Gastrocnemius medialis (tissue), 4 donors: ENCODE data around the gene SMIM38. TPM values are rescaled to one million over a fixed set of nuclear protein-coding genes. Genes with fewer than 3 reads are reported as not detected.
"Not testable (repeated sequence)": the region's sequence is repeated elsewhere in the genome, so short reads cannot be mapped to it uniquely, and the experiment has no call there.

Source experiments
- ATAC-seq, 2 donors: fragments of 150-250 bp; one replicate each; pipeline ENCODE4 v1.9.1; 2016
- DNase-seq, 2 donors: peaks; one replicate each; pipeline ENCODE4 v3.0.0-alpha.2; 2019
- H3K27ac ChIP-seq, 4 donors: fragments of 200-600 bp; sonication (generic); 1 replicate in 1 of 4; 2 replicates in 3 of 4; pipeline ENCODE4 v1.5.1; 2016 to 2018; ENCODE audit warnings: mild to moderate bottlenecking in 2 of 4, moderate library complexity in 1 of 4
- H3K27me3 ChIP-seq, 3 donors: fragments of 200-600 bp; sonication (generic) in 2 of 3; 1 replicate in 1 of 3; 2 replicates in 2 of 3; pipeline versions ENCODE4 v1.5.1 to v1.6.0; 2016 to 2019; ENCODE audit warnings: mild to moderate bottlenecking in 1 of 3, moderate library complexity in 1 of 3
- H3K36me3 ChIP-seq, 2 donors: fragments of 200-600 bp; sonication (generic) in 1 of 2; one replicate each; pipeline ENCODE4 v1.5.1; 2017 to 2018
- H3K4me1 ChIP-seq, 2 donors: fragments of 200-600 bp; sonication (generic) in 1 of 2; one replicate each; pipeline ENCODE4 v1.5.1; 2016 to 2017; ENCODE audit warnings: mild to moderate bottlenecking in 2 of 2
- H3K4me3 ChIP-seq, 4 donors: fragments of 200-600 bp; sonication (generic) in 3 of 4; 1 replicate in 1 of 4; 2 replicates in 3 of 4; pipeline ENCODE4 v1.5.1; 2016 to 2019; ENCODE audit warnings: mild to moderate bottlenecking in 2 of 4
- H3K9me3 ChIP-seq, 3 donors: fragments of 200-600 bp; sonication (generic) in 2 of 3; 1 replicate in 1 of 3; 2 replicates in 2 of 3; pipeline ENCODE4 v1.5.1; 2016 to 2019
- POLR2A ChIP-seq, 2 donors: fragments of 450-650 bp; IDR thresholded peaks; one replicate each; pipeline ENCODE4 v1.6.1; 2017; ENCODE audit warnings: antibody characterized with exemption in 2 of 2, mild to moderate bottlenecking in 2 of 2, moderate library complexity in 2 of 2
- in situ Hi-C, 4 donors: fragments of 200-750 bp; cut with MboI; loops; one replicate each; pipeline versions ENCODE4 v1.15.0 to v1.8.0; 2017; ENCODE audit warnings: low sequenced_read_pairs in 4 of 4
- intact Hi-C: fragments of 100-400 bp; cut with DNase I; formaldehyde crosslinking; loops from one replicate; pipeline ENCODE4 v1.15.1; 2023; ENCODE audit warnings: low total_unique reads
- total RNA-seq, 4 donors: library from RNA; depleted of rRNA; stranded (reverse); fragments of >200 nt; gene quantifications; one replicate each; pipeline versions ENCODE4 v1.1.0 to v1.2.3, GENCODE V29; 2016
- TF ChIP-seq, protein P1 (sequence below), 5 experiments: fragments of 450-650 bp in 3 of 5; fragments of 200-600 bp in 2 of 5; sonication (generic) in 2 of 5; IDR thresholded peaks in 4 of 5; conservative IDR thresholded peaks in 1 of 5; 1 replicate in 4 of 5; 2 replicates in 1 of 5; pipeline ENCODE4 v1.5.1; 2016 to 2019; ENCODE audit warnings: antibody characterized with exemption in 5 of 5, mild to moderate bottlenecking in 3 of 5, moderate library complexity in 3 of 5

The SMIM38 gene
- total RNA-seq, 4 donors from 2014 or later, result 0.12 to 0.66 (median 0.40) TPM; not detected in 1

DNA sequence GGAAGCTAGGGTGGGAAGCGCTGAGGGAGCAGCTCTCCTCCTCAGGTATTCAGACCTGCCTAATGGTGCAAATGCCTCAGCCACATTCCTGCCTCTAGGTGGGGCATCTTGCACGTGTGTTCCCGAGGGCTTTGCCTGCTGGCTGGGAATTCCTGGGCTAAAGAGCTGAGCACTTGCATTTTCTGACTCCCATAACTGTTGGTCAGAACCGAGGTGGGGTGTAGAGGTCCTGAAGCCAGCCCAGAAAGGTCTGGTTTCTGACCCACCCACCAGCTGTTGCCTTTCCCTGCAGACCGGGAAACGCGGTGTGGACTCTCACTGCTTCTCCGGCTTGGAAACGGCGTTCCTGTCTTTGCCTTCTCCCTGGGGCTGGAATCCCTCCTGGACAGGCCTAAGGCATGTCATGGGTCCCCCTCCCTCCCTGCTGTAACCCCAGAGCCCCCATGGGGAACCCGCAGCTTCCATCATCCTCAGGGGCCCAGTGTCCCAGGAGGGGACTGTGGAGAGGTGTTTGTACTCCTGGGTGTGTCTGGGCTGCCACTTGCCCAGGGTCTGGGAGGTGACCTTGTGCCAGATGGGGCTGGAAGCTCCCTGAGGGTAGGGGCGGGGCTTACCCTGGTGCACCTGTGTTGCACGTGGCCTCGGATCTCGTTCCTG, 24.0 kb upstream of the SMIM38 start:
- intact Hi-C loops (no loop called here), in situ Hi-C loops (no loop called here)
- DNase-seq (no peak), ATAC-seq (peak; percentile 65 to 68)
- no peak overlapping the region for H3K27ac ChIP-seq
- H3K4me1 ChIP-seq, result no peaks in the 10 kb centered on the region
- H3K4me3 ChIP-seq, result no peak overlapping the region
- no peaks in the 10 kb centered on the region for H3K36me3 ChIP-seq
- H3K9me3 ChIP-seq, result peaks cover 0 to 7% (median 0%) of the 10 kb centered on the region in 3 donors
- TF ChIP-seq POLR2A (IDR thresholded peaks at IDR 0.05), result no peak
- TF ChIP-seq, protein P1, sequence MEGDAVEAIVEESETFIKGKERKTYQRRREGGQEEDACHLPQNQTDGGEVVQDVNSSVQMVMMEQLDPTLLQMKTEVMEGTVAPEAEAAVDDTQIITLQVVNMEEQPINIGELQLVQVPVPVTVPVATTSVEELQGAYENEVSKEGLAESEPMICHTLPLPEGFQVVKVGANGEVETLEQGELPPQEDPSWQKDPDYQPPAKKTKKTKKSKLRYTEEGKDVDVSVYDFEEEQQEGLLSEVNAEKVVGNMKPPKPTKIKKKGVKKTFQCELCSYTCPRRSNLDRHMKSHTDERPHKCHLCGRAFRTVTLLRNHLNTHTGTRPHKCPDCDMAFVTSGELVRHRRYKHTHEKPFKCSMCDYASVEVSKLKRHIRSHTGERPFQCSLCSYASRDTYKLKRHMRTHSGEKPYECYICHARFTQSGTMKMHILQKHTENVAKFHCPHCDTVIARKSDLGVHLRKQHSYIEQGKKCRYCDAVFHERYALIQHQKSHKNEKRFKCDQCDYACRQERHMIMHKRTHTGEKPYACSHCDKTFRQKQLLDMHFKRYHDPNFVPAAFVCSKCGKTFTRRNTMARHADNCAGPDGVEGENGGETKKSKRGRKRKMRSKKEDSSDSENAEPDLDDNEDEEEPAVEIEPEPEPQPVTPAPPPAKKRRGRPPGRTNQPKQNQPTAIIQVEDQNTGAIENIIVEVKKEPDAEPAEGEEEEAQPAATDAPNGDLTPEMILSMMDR (IDR thresholded peaks at IDR 0.05 in 4 of 5, conservative IDR thresholded peaks at IDR 0.05 in 1 of 5), result peak; percentile 60 to 75 (median 70)
- peaks cover 0 to 3% (median 0%) of the 10 kb centered on the region in 3 donors for H3K27me3 ChIP-seq

DNA sequence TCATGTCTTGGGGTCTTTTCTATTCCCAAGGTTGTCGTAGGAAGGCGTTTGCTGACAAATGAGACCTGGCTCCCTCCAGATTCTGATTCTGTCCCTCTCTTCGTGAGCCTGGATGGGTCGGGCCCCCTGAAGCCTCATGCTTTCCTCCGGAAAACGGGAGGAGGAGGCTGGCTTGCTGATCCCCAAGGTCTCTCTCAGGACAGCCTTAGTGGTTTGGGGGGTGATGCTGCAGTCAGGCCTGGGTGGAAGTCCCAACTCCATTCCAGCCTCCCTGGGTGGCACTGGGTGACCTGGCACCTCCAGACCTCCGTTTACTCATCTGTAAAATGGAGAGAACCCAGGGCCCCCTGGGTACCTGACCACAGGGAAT, 23.4 kb upstream of the SMIM38 start:
- intact Hi-C loops (no loop called here), in situ Hi-C loops (no loop called here)
- Histone ChIP-seq H3K36me3 (no peaks in the 10 kb centered on the region), H3K4me1 (no peaks in the 10 kb centered on the region), H3K27me3 (peaks cover 0 to 3% (median 0%) of the 10 kb centered on the region in 3 donors), H3K9me3 (peaks cover 0 to 7% (median 0%) of the 10 kb centered on the region in 3 donors), H3K27ac (no peak overlapping the region), H3K4me3 (no peak overlapping the region)
- TF ChIP-seq, protein P1 (IDR thresholded peaks at IDR 0.05 in 4 of 5, conservative IDR thresholded peaks at IDR 0.05 in 1 of 5), result no peak
- TF ChIP-seq POLR2A (IDR thresholded peaks at IDR 0.05), result no peak
- ATAC-seq (no peak), DNase-seq (no peak)

DNA sequence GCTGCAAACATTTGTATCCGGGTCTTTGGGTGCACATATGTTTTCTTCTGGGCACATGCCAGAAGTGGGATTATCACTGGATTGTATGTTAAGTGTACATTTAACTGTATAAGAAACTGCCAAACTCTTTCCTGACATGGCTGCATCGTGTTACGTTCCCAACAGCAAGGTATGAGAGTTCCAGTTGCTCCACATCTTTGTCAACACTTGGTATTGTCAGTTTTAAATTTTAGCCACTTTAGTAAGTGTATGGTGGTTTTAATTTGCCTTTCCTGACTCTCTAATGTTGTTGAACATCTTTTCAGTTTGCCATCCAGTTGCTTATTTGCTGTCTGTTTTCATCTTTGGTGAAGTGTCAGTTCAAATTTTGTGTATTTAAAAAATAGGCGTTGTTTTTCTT, 22.5 kb upstream of the SMIM38 start:
- DNase-seq, result no peak
- H3K36me3 ChIP-seq, result no peaks in the 10 kb centered on the region
- H3K4me1 ChIP-seq, result no peaks in the 10 kb centered on the region
- no peak for ATAC-seq
- H3K9me3 ChIP-seq, result peaks cover 0 to 7% (median 0%) of the 10 kb centered on the region in 3 donors
- no peak for TF ChIP-seq POLR2A (IDR thresholded peaks at IDR 0.05)
- TF ChIP-seq, protein P1 (IDR thresholded peaks at IDR 0.05 in 4 of 5, conservative IDR thresholded peaks at IDR 0.05 in 1 of 5), result no peak
- H3K27ac ChIP-seq, result no peak overlapping the region
- in situ Hi-C loops (no loop called here), intact Hi-C loops (no loop called here)
- peaks cover 0 to 3% (median 0%) of the 10 kb centered on the region in 3 donors for H3K27me3 ChIP-seq
- H3K4me3 ChIP-seq, result no peak overlapping the region

GRCh38 chr11:69134182-69134581, 21.6 kb upstream of the SMIM38 start:
- H3K4me1 ChIP-seq, H3K9me3 ChIP-seq, ATAC-seq, H3K27ac ChIP-seq, H3K36me3 ChIP-seq, H3K27me3 ChIP-seq, H3K4me3 ChIP-seq, DNase-seq, in situ Hi-C loops, intact Hi-C loops: not testable (repeated sequence)

DNA sequence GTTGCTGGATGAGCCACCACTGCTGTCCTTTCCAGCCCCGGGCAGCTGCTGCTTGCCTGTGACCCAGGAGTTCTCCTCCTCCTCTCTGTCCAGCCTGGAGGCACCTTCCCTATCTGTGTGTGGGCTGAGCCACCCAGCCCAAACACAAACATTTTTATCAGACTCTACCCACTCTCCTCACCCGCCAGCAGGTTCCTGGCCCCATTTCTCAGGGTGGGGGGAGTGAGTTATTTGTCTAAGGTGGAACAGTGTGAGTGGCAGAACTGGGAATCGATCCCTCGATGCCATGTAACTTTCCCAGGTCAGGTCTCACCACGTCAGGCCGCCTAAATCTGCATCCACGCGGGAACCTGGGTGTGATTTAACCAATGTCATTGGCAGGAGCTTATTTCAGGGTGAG, 20.8 kb upstream of the SMIM38 start:
- Histone ChIP-seq H3K4me3 (no peak overlapping the region), H3K4me1 (no peaks in the 10 kb centered on the region), H3K9me3 (peaks cover 0 to 7% (median 0%) of the 10 kb centered on the region in 3 donors), H3K27me3 (no peaks in the 10 kb centered on the region), H3K36me3 (no peaks in the 10 kb centered on the region), H3K27ac (no peak overlapping the region)
- DNase-seq (no peak), ATAC-seq (no peak)
- TF ChIP-seq, protein P1 (IDR thresholded peaks at IDR 0.05 in 4 of 5, conservative IDR thresholded peaks at IDR 0.05 in 1 of 5), result no peak
- no peak for TF ChIP-seq POLR2A (IDR thresholded peaks at IDR 0.05)
- in situ Hi-C loops (no loop called here), intact Hi-C loops (no loop called here)
